Neural progenitor cell (in vitro differentiated cells): Measurements from ENCODE around the gene LZTS2.

Experiments used
- EZH2 ChIP-seq: fragments of 200-600 bp; sonication (generic); IDR thresholded peaks from 2 replicates; pipeline ENCODE4 v1.6.1; 2017; ENCODE audit warnings: antibody characterized with exemption, mild to moderate bottlenecking, moderate library complexity
- TF ChIP-seq, protein P1 (sequence below): fragments of 200-600 bp; sonication (generic); IDR thresholded peaks from 2 replicates; pipeline ENCODE4 v1.5.1; 2017; ENCODE audit warnings: antibody characterized with exemption, mild to moderate bottlenecking

DNA sequence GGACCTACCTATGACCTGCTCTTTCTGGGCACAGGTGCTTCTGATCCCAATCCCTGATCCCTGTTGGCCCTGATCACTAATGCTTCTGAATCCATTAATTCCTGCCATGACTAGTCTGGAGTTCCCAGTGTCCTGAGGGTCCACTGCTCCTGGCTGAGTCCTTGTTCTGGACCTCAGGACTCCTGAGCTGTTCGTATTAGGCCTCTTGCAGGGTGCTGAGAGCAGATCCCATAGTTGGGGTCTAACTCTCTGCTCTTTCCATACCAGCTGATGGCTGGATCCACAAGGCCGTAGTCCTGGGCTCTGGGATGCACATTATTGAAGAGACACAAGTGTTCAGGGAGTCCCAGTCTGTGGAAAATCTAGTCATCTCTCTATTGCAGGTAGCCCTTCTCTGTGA, 19.3 kb upstream of the LZTS2 start:
- TF ChIP-seq, protein P1, sequence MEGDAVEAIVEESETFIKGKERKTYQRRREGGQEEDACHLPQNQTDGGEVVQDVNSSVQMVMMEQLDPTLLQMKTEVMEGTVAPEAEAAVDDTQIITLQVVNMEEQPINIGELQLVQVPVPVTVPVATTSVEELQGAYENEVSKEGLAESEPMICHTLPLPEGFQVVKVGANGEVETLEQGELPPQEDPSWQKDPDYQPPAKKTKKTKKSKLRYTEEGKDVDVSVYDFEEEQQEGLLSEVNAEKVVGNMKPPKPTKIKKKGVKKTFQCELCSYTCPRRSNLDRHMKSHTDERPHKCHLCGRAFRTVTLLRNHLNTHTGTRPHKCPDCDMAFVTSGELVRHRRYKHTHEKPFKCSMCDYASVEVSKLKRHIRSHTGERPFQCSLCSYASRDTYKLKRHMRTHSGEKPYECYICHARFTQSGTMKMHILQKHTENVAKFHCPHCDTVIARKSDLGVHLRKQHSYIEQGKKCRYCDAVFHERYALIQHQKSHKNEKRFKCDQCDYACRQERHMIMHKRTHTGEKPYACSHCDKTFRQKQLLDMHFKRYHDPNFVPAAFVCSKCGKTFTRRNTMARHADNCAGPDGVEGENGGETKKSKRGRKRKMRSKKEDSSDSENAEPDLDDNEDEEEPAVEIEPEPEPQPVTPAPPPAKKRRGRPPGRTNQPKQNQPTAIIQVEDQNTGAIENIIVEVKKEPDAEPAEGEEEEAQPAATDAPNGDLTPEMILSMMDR = no peak
- TF ChIP-seq EZH2 = no peak
